Measurements from ENCODE around the gene SLC47A1. TPM values are rescaled to one million over a fixed set of nuclear protein-coding genes. Genes with fewer than 3 reads are reported as not detected.
"Not testable (repeated sequence)": the region's sequence is repeated elsewhere in the genome, so short reads cannot be mapped to it uniquely, and the experiment has no call there.

Gene SLC47A1
- total RNA-seq, 4 donors from 2014 or later = 9.7 to 62.7 (median 30.6) TPM

DNA sequence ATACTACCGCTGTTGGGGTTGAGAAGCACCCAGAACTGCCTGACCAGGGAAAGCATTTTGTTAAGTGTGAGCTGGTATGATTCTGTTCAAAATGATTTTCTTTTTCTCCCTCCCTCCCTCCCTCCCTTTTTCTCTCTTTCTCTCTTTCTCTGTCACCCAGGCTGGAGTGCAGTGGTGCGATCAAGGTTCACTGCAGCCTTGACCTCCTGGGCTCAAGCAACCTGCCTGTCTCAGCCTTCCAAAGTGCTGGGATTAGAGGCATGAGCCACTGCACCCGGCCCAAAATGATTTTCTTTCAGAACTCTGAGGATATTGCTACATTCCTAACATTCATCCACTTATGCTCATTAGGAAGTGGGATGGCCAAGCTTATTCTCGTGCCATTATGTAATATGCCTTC, 41.3 kb downstream of the SLC47A1 start:
- WGBS, 2 donors = 90 to 96% methylated on average over 4 of the region's 4 CpGs
- TF ChIP-seq, protein P1, sequence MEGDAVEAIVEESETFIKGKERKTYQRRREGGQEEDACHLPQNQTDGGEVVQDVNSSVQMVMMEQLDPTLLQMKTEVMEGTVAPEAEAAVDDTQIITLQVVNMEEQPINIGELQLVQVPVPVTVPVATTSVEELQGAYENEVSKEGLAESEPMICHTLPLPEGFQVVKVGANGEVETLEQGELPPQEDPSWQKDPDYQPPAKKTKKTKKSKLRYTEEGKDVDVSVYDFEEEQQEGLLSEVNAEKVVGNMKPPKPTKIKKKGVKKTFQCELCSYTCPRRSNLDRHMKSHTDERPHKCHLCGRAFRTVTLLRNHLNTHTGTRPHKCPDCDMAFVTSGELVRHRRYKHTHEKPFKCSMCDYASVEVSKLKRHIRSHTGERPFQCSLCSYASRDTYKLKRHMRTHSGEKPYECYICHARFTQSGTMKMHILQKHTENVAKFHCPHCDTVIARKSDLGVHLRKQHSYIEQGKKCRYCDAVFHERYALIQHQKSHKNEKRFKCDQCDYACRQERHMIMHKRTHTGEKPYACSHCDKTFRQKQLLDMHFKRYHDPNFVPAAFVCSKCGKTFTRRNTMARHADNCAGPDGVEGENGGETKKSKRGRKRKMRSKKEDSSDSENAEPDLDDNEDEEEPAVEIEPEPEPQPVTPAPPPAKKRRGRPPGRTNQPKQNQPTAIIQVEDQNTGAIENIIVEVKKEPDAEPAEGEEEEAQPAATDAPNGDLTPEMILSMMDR (IDR thresholded peaks at IDR 0.05) = no peak
- TF ChIP-seq POLR2A (IDR thresholded peaks at IDR 0.05) = no peak
- intact Hi-C loops (cut with DNase I; ENCODE audit: low total_unique reads) = no loop called here

DNA sequence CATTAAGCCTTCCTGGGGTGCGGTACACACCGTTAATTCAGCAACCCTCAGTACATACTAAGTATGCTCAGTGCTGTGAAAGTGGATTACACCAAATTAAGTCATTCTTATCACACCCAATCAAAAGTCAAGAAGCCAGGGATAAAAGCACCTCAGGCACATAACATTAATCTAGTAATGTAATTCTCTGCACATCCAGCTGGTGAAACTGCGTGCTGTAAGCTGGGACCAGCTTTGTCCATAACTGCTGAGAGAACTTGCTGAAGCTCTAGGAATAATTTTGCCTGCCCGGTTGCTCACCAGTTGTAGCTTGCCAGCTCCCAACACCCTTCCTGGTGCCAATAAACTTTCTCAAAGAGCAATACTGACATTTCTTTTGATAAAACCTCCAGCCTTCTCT, 44.9 kb downstream of the SLC47A1 start:
- intact Hi-C loops (cut with DNase I; ENCODE audit: low total_unique reads) = no loop called here
- DNase-seq (ENCODE audit: low spot score in 2 of 2) = no peak
- H3K4me3 ChIP-seq (ENCODE audit: low read depth, poor library complexity, severe bottlenecking) = no peak overlapping the region
- 45 to 47% methylated on average over 4 of the region's 4 CpGs for WGBS, 2 donors
- TF ChIP-seq, protein P1 (IDR thresholded peaks at IDR 0.05) = no peak
- TF ChIP-seq POLR2A (IDR thresholded peaks at IDR 0.05) = no peak

More for the DNA sequence above, 41.3 kb downstream of the SLC47A1 start:
- no peak overlapping the region for H3K4me3 ChIP-seq (ENCODE audit: low read depth, poor library complexity, severe bottlenecking)
- no peak for DNase-seq (ENCODE audit: low spot score in 2 of 2)

DNA sequence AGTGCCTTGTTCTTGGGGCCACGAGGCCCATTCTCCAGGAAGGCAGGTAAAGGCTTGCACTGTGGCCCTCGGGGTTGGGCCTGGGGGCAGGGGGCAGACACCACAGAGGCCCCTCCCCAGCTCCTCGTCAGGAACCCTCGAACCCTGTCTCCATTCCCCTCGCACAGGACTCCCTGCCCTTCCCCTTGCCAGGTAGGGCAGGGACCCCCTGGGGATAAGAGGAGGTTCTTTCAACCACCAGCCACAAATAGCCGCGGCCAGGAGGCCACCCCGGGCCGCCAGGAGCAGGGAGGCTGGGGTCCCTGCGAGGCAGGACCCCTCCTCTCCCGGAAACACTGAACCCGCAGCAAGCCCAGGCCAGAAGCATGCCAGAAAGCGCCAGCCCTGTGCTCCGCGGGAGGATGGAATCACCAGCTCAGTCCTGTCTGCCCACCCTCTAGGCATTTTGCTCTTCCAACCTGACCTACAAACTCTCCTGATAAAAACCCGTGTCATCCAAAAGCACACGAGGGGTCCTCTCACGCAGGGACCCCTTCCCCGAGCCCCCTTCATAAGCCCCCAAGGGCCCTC, 45.6 kb downstream of the SLC47A1 start:
- TF ChIP-seq, protein P1 (IDR thresholded peaks at IDR 0.05) = no peak
- WGBS, 2 donors = 25 to 34% methylated on average over 17 to 19 of the region's 19 CpGs
- no peak overlapping the region for H3K4me3 ChIP-seq (ENCODE audit: low read depth, poor library complexity, severe bottlenecking)
- DNase-seq (ENCODE audit: low spot score in 2 of 2) = no peak
- intact Hi-C loops (cut with DNase I; ENCODE audit: low total_unique reads) = loop anchor here (1.0 kb wide), 1 partner anchor 41 kb away; no protein-coding TSS in a partner anchor

DNA sequence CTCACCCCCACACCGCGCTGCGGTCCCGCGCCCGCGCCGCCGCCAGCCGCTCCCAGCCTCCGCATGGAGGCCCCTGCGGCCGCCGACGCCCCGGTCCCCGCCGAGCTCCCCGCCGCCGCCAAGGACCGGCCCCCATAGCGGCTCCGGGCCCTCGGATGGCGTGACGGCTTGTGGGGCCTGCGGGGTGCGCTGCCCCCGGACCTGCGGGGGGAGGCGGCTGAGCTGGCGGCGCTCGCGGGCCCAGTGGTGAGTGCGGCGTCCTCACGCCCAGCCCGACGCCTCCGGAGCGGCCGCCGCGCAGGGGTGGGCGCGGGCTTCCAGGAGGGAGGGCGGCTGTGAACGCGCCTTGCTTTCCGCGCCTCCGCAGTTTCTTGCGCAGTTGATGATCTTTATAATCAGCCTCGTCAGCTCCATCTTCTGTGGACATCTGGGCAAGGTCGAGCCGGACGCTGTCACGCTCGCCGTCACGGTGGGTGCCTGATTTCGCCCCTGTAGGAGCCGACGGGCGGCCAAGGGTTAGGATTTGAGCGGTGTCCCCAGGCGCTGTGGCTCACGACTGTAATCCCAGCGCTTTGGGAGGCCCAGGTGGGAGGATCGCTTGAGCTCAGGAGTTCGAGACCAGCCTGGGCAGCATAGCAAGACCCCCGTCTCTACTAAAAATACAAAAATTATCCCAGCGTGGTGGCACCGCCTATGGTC, 46.4 kb downstream of the SLC47A1 start:
- 17 to 21% methylated on average over 31 to 46 of the region's 76 CpGs for WGBS, 2 donors
- intact Hi-C loops (cut with DNase I; ENCODE audit: low total_unique reads) = loop anchor here (1.0 kb wide), 1 partner anchor 42 kb away; no protein-coding TSS in a partner anchor
- no peak for DNase-seq (ENCODE audit: low spot score in 2 of 2)
- peak overlapping the region; percentile 1 for H3K4me3 ChIP-seq (ENCODE audit: low read depth, poor library complexity, severe bottlenecking)
- no peak for TF ChIP-seq POLR2A (IDR thresholded peaks at IDR 0.05)
- TF ChIP-seq, protein P1 (IDR thresholded peaks at IDR 0.05) = no peak

DNA sequence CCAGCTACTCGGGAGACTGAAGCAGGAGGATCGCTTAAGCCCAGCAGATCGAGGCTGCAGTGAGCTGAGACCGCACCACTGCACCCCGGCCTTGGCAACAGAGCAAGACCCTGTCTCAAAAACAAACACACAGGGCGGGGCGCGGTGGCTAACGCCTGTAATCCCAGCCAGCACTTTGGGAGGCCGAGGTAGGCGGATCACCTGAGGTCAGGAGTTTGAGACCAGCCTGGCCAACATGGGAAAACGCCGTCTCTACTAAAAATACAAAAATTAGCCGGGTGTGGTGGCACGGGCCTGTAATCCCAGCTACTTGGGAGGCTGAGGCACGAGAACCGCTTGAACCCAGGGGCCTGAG, 46.9 kb downstream of the SLC47A1 start:
- WGBS, 2 donors = 86 to 95% methylated on average over 13 to 17 of the region's 17 CpGs
- H3K4me3 ChIP-seq (ENCODE audit: low read depth, poor library complexity, severe bottlenecking) = peak overlapping the region; percentile 1
- intact Hi-C loops (cut with DNase I; ENCODE audit: low total_unique reads); DNase-seq (ENCODE audit: low spot score in 2 of 2): not testable (repeated sequence)

DNA sequence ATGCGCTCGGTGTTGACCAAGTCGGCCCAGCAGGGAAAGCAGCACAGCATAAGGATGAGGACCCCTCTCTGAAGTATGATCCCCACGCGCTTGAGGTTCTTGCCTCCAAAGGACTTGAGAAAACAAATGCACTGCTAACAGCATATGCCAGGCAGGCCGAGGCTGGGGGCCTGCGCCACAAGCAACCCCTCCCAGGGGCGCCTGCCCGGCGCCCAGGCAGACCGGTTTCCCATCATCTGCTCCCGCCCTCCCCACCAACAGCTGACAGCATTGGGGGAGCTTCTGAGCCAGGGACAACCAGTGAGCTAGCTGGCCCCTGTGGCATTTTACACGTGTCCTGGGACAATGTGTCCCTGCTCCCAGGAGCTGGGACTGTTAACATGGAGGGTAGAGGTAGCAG, 48.5 kb downstream of the SLC47A1 start:
- DNase-seq (ENCODE audit: low spot score in 2 of 2); intact Hi-C loops (cut with DNase I; ENCODE audit: low total_unique reads); H3K4me3 ChIP-seq (ENCODE audit: low read depth, poor library complexity, severe bottlenecking): not testable (repeated sequence)
- 95 to 96% methylated on average over 13 of the region's 13 CpGs for whole genome bisulfite sequencing, 2 donors

DNA sequence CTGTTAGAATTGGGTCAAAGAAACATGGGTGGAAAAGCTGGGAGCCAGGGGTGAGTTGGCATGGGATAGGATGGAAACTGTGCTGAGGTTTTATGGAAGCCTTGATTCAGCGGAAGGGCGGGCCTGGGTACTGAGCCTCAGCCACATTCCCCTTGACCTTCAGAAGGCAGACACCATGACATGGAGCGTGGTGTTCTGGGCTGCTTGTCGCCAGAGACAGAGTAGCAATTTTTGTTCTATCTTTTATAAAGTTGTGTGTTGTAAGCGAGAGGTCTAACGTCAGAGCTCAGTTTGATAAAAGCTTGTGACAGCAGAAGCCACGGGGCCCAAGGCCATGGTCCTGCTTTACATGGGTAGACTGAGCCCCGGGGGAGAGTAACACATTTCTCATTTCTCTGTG, 50.2 kb downstream of the SLC47A1 start:
- TF ChIP-seq, protein P1 (IDR thresholded peaks at IDR 0.05) = no peak
- no peak for TF ChIP-seq POLR2A (IDR thresholded peaks at IDR 0.05)
- H3K4me3 ChIP-seq (ENCODE audit: low read depth, poor library complexity, severe bottlenecking) = no peak overlapping the region
- intact Hi-C loops (cut with DNase I; ENCODE audit: low total_unique reads) = no loop called here
- DNase-seq (ENCODE audit: low spot score in 2 of 2) = no peak
- WGBS, 2 donors = 91 to 93% methylated on average over 8 of the region's 8 CpGs

Measured in lower leg skin (tissue), 4 donors.